Measurements from ENCODE around the gene HOXC5.

HOXC5 gene

DNA sequence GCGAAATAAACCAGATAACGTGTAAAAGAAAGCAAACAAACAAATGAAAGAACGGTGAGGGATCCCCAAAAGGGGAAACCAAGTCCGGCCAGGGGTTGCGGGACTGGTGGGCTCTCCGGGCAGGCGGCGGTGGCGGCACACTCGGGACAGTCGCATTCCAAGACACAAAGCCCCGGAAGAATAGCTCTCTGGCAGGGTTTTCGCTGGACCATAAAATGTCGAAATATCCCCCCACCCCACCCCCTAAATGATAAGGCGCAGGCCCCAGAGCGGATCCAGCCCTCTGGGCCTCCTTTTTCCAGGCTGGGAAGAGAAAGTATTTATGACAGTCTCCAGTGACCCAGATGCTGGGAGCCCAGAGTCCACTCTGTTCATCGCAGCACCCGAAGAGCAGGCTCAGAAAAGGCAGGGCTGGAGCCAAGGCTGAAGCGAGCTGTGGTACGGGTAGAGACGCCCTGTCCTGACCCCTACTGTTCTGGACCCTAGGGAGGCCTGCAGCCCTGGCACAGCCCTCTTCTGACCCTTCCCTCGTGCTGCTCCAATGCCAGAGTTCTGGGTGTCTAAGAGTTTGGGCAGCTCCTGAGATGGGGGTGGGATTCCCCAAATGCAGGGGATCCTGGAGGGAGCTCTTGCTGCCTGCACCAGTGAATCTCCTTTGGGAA lies 26.2 kb upstream of the HOXC5 start:
- no peak for DNase-seq (ENCODE audit: low read depth in 2 of 2, low spot score in 1 of 2)

DNA sequence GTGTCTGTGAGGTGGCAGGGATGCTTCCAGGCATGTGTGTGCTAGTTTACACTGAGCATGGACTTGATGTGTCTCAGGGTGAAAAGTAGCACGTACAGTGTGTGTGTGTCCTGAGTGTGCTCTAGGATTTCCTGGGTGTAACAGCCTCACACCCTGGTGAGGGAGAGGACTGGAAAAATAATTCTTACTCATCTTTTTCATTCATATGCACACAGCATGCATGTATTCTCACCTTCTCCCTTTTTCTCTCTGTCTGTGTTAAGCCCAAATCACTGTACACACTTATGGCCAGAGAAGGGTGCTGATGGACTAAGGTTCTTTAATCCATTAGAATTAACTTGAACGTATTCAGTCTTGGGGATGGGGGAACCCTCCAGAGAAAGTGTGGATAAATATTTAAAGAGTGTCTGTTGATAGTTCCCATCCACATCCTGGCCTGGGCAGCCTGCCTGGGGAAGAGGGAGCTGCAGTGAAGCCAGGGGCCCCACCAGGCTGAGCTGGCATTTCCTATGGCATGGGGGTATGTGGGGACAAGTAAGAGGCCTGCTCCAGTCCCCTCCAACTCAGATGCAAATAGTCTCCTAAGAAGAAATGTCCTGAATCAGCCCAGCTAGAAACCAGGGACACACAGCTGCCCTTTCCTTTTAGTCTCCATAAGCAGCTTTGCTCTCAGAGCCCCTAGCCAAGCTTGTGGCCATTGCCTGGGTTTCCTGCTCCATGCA lies 25.2 kb upstream of the HOXC5 start:
- DNase-seq (ENCODE audit: low read depth in 2 of 2, low spot score in 1 of 2), result no peak

- DNase-seq (ENCODE audit: low read depth in 2 of 2, low spot score in 1 of 2), result no peak
Measured at GRCh38 chr12:54008260-54008552, 24.6 kb upstream of the HOXC5 start.

- DNase-seq (ENCODE audit: low read depth in 2 of 2, low spot score in 1 of 2), result no peak
Measured at GRCh38 chr12:54009171-54010052, 23.4 kb upstream of the HOXC5 start.

DNA sequence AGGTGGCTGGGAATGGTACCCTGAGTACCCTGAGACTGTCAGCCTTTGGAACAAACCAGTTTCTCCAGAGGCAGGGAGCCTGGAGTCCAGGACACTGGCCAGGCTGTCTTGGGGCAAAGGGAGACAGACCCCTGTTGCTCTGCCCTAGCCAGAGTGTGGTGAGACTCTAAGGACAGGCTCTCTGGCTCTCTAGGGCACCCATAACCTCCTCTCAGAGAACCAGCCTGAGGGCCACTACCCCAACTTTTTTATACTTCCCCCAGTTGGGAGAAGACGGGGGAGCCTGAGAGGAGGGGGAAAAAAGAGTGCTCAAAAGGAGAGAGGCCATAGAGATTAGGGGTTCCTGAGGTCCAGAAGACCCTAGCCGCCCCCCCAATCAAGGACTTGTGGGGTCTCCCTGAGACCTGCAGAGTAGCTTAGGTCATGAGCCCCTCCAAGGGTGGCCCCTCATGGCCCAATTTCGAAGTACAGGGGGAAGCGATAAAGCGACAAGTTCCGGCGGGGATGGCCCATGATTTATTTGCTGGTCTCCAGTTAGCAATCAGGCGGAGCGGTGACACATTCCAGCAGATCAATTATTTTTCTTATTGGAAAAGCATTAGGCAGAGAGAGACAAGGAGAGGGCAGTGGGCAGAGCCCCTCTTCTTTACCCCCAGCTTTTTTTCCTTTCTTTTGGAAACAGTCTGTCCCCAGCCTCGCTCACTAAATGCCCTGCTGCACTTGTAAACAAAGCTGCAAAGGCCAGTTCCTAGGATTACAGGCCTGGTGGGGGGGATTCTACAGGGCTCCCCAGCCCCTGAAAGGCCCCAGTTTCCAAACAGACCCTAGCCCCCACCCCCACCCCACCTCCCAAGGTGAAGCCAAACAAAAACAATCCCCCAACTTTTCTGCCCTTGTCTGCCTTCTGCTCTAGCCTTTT lies 22.5 kb upstream of the HOXC5 start:
- DNase-seq (ENCODE audit: low read depth in 2 of 2, low spot score in 1 of 2), result no peak

- DNase-seq (ENCODE audit: low read depth in 2 of 2, low spot score in 1 of 2), result no peak
Measured at GRCh38 chr12:54010972-54011664, 21.7 kb upstream of the HOXC5 start.

DNA sequence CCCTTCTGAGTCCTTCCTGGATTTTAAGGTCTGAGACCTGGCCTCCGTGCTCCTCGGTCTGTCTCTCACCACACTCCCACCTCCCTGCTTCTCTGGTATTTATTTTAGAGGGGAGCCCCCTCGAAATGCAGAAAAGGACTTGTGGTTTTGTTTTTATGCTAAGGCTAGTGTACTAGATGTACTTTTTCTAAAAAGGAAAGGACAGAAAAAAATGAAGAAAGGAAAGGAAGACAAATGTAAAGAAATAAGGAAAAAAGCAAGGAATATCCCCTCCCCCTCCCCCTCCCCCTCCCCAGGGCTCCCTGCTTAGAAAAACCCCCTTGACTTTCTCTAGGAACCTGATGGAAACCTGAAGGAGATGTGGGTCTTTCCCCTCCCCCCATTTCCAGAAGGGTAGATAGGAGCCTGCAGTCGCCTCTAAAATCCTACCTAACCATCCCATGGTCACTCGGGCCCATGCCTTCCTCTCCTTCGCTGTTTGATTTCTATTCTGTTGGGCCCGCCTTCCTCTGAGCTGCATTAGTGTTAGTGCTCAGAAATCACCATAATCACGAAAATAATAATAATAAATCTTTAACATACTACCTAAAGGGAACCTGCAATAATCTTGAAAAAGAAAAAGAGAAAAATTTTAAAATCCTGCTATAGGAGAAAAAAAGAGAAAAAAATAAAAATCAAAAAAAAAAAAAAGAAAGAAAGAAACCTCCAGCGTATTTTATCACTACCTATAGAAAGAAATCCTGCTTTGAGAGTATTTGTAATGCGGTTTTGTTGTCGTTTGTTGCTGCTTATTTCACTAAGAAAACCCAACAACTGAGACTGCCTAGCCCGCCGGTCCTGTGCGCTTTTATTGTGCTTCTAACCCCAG lies 21.0 kb upstream of the HOXC5 start:
- DNase-seq (ENCODE audit: low read depth in 2 of 2, low spot score in 1 of 2), result no peak

GRCh38 chr12:54012631-54013409 lies 20.0 kb upstream of the HOXC5 start:
- DNase-seq (ENCODE audit: low read depth in 2 of 2, low spot score in 1 of 2), result no peak

DNA sequence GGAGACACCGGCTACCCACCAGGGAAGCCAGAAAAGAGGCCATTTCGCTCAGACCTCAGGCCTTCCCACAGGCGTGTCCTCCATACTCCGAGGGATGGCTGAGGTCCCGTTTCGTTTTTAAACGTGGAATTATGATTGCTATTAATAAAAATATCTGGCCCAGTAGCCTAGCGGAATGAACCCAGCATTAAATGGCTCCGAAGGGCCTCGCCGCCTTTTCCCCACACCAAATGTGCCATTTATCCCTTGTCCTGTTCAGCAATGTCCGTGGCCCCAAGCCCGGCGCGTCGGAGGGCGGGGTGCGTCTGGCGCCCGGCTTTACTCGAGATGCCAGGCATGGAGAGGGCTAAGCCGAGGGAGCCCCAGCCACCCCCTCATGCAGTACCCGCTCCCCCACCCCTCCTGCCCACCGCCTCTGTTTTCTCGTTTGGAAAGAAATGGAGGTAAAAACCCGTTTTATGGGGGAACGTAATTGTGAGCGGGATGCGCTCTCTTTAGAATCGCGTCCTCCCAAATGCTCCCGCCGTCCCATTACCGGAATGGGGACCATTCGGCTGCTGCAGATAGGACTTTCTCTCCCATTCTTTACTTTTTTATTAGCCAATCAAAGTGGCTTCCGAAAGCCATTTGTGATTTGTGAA lies 18.4 kb upstream of the HOXC5 start:
- no peak for DNase-seq (ENCODE audit: low read depth in 2 of 2, low spot score in 1 of 2)

GRCh38 chr12:54015018-54015931 lies 17.6 kb upstream of the HOXC5 start:
- no peak for DNase-seq (ENCODE audit: low read depth in 2 of 2, low spot score in 1 of 2)

GRCh38 chr12:54016051-54016450 lies 16.8 kb upstream of the HOXC5 start:
- no peak for DNase-seq (ENCODE audit: low read depth in 2 of 2, low spot score in 1 of 2)

DNA sequence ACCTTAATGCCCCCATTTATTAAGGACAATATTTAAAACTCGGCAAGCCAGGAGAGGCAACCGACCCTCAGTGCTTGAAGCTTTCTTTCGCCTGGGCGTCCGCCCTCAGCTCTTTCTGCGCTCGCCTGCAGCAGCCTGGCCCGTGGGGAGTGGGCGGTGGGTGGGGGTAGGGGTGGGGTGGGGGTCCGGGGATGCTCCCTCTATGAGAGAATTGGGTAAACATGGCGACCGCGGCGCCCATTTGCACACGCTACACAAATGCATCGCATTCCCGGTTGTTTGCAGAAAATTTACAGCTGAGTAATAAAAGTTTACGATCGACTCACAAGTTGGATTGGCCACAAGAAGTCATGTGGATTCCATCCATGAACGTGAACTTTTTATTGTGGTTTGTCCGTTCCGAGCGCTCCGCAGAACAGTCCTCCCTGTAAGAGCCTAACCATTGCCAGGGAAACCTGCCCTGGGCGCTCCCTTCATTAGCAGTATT lies 16.3 kb upstream of the HOXC5 start:
- DNase-seq (ENCODE audit: low read depth in 2 of 2, low spot score in 1 of 2), result no peak

GRCh38 chr12:54017027-54017788 lies 15.6 kb upstream of the HOXC5 start:
- no peak for DNase-seq (ENCODE audit: low read depth in 2 of 2, low spot score in 1 of 2)

DNA sequence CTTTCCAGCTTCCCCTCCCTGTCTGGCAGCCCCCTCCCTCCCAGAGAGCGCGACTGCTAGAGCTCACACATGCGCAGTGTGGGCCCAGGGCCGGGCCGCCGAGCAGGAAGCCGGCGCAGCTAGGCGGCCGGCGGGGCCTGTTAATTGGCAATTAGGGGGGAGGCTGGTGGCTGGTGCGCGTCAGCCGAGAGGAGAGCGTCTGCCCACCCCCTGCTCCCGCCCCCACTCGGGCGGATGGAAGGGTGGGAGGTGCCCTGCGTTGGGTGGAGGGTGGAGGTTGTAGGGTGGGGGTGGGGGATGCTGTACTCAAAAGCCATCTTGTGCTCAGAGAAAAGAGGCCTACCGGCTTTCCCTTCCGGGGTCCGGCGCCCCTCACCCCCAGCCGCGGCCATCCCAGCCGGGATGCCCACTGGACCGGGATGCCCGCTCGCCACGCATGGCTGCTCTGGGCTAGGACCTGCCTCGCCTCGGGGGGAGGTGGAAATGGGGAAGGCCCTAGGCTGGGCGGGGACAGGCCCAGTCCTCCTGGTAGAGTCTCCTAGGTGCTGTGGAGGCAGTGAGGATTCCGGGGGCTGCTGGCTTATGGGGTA lies 14.9 kb upstream of the HOXC5 start:
- peak; percentile 26 to 55 for DNase-seq (ENCODE audit: low read depth in 2 of 2, low spot score in 1 of 2)

DNA sequence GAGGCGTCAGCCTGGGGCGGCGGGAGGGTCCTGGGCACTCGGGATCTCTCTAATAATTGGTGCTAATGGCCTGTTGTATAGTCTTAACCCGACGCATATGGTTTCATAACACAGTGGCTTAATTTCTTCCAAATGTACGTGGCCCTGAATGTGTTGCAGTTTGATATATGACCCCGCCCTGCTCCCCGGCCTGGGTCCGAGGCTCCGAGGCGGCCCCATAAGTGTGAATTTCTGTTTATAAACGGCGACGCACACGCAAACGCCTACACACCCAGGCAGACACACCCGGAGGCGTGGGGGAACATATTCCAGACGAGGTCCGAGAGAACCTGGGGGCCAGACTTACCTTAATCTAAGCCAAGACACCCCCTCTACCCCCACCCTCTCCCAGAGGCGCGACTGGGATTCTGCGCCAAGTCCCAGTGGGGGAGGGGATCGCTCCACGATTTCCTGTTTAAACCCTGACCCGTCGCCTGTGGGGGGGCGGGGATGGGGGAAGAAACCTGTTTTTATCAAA lies 14.3 kb upstream of the HOXC5 start:
- DNase-seq (ENCODE audit: low read depth in 2 of 2, low spot score in 1 of 2), result no peak
